ENCODE results near the gene KDM2B.
A peak's percentile ranks its signal among the peaks of the same experiment; 100 is the strongest.

Gene KDM2B

DNA sequence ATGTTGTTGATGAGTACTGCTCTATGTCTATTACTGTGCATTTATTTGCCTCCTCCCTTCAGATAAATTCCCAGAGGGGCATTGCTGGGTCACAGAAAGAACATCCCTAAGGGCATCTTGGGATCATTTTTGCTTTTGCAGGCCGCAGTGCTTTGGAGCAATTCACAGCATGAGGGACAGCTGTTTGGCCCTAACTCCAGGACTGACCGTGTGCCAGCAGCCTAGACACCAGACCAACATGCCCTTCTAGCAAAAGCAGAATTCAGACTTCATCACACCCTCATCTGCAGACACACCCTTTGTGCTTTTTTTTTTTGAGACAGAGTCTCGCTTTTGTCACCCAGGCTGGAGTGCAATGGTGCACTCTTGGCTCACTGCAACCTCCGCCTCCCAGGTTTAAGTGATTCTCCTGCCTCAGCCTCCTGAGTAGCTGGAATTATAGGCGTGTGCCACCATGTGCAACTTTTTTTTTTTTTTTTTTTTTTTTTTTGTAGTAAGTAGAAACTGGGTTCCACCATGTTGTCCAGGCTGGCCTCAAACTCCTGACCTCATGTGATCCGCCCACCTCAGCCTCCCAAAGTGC, 149.9 kb downstream of the KDM2B start:
- no peak for DNase-seq (ENCODE audit: low read depth)

DNA sequence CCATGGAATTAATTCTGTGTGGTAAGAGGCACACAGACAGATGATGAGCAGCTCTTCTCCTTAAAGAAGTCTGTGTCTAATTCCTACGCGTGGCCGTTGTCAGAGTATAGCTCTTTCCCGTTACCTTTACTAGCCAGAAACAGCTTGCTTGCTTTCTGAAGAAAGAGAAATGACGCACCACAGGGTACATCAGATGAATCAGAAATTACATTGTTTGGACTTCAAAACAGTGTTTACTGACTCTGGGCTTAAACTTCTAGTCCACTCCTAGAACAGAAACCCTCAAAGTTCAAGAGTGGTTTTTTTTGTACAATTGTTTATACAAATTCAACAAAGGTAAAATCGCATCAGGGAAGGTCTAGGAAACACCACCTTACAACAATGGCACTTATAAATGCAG, 151.9 kb downstream of the KDM2B start:
- DNase-seq (ENCODE audit: low read depth), result no peak

DNA sequence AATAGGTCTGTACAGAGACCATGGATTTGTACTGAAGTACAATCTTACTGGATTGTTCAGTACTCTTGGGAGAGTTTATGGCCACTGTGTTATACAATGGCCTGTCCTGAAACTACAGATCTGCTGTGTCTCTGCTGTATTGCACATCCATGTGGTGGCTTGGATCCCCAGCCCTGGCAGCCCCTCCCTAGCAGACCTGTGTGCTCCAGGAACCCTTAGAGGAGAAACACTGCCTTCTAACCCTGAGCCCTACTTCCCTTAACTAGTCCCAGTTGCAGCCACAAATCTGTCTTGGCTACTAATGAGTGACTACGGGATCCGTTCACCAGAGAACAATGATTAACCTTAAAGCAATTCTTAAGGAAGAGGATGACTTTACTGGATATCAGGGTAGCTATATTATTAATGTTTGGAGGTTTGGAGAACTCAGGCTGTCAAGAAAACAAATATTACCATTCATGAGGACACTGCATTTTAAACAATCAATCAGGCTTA, 153.2 kb downstream of the KDM2B start:
- no peak for DNase-seq (ENCODE audit: low read depth)

DNA sequence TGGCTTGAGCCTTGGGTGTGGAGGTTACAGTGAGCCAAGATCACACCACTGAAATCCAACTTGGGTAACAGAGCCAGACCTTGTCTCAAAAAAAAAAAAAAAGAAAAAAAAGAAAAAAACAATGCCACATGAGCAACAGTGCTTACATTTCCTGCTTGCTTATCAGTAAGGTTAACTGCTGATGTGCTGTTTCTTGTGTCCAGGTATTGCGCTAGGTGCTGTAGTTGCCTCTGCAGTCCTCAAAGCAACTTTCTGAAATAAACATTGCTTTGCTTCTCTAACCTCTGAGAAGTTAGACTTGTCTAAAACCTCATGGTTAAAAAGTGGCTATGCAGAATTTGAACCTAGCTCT, 156.2 kb downstream of the KDM2B start:
- DNase-seq (ENCODE audit: low read depth), result no peak

DNA sequence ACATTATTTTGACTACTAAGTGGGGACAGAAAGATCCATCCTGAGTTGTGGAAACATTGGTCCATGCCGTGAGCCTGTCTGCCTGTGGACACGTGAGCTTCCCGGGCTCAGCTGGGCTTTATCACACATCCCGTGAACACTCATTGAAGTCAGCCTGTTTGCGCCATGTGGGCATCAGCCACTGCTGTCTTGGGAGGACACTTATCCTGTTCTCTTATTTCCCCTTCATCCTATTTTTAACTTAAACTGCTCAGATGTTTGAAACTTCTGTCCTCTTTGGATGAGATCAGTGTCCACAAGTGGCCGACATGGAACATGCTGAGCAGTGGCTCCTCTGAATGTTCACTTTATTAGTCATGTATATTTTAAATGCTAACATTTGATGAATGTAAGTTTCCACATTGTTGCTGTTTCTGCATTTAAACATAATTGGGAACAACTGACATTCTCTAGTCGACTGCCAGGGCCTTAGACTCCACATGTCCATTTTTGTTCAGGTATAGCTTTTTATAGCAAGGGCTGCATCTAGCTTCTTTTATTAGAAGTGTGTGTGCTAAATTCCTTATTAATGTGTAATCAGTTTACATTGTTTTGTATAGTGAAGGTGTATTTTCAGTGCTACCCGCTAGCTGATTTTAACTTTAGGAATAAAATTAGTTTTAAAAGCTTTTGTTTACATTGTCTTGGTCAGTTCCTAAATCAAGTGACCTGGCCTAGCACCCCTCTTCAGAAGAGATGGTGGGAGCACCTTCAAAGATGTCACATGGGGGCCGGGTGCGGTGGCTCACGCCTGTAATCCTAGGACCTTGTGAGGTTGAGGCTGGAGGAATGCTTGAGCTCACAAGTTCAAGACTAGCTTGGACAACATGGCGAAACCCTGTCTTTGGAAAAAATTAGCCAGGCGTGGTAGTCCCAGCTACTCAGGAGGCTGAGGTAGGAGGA, 156.9 kb downstream of the KDM2B start:
- DNase-seq (ENCODE audit: low read depth), result no peak

DNA sequence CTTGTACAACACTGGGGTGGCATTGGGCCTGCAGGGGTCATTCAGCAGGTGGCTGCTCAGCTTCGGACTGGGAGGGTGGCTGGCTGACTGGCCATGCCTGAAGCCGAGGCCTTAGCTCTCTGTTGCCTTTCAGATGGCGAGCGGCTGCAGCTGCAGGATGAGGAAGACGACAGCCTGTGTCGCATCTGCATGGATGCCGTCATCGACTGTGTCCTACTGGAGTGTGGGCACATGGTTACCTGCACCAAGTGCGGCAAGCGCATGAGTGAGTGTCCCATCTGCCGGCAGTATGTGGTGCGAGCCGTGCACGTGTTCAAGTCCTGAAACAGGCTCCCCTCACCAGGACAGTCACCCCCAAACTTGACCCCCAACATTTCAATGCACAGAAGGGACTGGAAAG, 157.6 kb downstream of the KDM2B start:
- no peak for DNase-seq (ENCODE audit: low read depth)

DNA sequence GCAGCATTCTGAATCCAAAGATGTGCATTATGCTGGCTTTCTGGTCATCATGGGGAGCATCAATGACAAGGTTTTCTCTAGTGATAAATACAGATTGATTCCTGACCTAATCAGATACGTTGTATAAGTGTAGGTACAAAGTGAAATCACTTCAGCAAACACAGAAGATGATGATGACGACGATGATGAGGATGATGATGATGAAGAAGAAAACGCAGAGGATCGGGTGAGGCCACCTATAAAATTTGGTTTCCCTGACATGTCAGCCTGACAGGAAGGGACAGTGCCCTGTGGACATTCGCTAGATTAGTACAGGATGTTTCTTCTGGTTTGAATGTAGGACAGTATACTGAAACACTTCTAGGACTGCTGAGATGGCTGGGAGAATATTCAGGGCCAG, 160.7 kb downstream of the KDM2B start:
- no peak for DNase-seq (ENCODE audit: low read depth)

DNA sequence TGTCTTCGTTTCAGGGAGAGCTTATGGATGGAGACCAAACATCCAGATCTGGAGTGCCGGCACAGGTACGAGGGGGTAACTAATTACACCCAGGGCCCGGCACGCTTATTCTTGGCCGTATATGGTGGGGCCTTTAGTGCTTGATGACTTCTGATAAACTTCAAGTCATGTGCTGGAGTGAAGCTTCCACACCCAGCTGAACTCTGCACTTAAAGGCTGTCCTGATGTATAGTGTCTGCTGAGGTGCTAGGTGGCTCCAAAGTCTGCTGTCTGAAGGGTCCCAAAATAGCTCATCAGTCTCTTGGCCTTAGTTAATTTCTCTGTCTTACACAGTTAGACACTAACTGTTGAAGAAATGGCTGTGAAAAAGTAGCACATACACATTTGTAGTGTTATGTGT, 163.0 kb downstream of the KDM2B start:
- DNase-seq (ENCODE audit: low read depth), result no peak

DNA sequence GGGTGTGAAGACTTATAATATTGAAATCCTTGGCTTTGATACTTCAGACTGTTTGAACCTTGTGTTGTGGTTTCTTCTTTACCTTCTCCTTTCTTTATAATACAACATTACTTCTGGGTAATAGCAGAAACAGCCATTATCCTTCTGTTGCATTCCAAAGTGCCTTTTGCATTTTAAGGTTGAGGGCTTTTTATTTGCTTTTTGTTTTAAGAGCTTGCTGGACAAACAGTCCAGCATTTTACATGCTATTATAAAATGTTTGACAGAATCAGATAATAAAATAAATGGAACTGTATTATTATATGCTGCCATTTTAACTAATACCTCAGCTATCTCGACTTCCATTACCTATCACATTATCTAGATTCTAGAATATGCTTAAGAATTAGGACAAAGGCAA, 166.9 kb downstream of the KDM2B start:
- DNase-seq (ENCODE audit: low read depth), result no peak

DNA sequence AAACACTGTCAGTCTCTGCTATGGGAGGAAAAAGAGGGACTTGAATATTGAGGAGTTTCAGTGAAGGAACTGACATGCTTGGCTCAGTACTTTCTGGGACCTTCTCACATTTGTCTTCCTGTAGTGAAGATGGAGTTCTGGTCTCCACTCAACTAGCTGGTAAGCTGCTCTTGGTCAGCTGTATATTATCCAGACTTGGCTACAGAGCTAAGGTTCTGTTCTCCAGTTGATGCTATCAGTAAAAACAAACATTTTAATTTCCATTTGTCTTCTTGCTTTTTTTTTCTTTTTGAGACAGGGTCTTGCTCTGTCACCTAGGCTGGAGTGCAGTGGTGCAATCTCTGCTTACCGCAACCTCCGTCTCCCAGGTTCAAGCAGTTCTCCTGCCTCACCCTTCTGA, 175.6 kb downstream of the KDM2B start:
- no peak for DNase-seq (ENCODE audit: low read depth)

DNA sequence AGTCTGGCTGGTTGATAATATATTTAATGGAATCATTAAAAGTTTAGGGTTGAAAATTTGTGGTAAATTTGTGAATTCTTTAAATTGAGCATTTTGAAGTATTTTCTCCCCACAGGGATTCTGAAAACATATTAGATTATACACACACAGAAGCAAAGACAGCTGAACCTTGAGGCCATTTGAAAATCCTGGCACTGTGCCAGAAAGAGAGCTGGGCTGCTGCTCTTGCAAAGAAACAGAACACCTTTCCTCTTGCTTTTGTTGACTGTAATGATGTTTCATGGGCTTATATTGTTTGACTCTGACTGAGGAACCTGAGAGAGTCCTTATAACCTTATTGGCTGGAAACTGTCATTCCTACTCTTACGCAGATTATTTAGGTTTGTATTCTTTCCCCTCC, 176.1 kb downstream of the KDM2B start:
- DNase-seq (ENCODE audit: low read depth), result no peak

DNA sequence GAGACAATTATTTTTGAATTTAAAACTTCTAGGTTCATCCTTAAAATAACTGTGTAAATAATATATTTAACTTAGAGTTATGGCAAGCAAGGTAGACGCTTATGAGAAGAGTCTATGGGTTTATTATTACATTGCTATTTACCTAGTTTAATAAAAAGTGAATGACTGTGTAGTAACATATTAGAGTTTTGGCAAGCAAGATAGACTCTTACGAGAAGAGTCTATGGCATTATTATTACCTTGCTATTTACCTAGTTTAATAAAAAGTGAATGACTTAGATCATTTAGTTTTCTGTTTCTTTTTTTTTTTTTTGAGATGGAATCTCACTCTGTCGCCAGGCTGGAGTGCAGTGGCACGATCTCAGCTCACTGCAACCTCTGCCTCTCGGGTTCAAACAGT, 177.1 kb downstream of the KDM2B start:
- DNase-seq (ENCODE audit: low read depth), result no peak

DNA sequence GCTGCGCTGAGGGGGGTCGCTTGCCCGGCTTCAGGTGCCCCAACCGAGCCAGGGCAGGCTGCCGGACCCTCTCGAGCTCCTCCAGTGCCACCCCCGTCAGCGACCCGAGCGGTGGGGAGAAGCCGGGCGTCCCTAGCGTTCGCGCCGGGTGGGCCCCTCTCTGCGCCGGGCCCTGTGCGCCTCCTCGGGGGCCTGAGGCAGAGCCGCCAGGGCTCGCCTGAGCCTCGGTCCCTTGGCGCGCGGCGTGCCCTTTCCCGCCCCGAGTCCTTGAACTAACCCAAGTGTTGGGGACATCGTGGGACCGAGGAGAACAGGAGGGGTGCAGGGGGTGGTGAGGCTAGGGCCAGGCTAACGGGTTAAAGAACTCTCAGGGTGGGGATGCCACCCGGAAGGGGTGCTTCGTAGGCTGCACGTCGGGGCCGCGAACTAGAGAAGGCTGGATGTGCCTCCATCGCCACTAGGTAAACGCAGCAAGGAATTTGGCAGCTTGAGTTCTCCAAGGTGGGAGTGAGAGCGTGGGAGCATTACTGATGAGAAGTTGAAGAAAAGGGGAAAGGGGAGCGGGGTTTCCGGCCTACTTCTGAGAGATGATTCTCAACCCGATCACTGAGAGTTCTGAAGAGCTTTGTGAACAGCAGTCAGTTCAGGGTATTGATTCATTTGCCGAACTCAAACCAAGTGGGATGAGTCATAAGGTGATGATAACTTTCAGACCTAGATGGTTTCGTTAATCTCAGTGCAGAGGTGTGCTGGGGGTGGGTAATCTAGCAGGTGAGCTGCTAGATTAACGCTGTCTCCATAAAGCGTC, 180.3 kb downstream of the KDM2B start:
- DNase-seq (ENCODE audit: low read depth), result peak; percentile 36

DNA sequence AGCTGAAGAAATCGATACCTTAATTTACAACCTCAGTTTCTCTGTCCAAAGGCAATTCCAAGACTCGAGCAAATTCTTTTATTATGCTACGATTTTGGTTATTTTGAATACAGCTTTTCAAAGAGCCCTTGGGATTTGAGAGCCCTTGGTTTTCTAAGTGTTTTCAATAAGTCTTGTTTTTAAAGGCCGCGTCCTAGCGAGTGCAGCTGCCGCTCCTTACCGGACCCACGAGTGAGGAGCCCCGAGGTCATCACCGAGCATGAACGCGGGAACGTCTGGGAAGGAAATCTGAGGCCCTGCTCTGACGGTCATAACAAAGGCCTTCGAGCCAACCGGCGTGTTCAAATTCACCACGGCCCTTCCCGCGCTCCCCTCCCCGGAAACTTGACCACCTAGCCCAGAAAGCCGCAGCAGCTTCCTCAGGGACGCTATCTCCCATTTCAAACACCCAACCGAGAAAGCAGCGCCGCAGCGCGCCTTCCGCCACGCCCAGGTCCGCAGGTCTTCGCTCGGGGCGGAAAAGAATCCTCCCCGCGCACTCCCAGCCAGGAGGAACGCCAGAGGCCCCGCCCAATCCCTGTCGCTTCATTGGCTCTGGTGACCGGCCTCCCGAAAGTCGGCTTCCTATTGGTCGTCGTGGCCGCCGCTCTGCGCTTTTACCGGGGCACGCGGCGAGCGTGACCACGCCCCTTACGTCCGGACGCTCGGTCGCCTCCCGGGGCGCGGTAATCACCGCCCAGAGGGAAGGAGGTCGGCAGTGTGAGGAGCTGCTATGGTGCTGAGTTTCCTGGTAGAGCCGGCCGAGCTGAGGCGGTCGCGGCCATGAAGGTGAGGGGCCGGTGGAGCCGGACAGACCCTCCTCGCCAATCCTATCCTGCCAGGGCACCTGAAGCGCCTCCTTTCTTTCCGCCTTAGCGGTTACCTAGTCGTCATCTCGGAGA, 181.2 kb downstream of the KDM2B start, which contains the start of gene RNF34:
Gene RNF34 (plus strand): TSS at position 728 of the 941 bp plus-strand sequence. CDS start 95 bp downstream, at position 823.
- peak; percentile 95 for DNase-seq (ENCODE audit: low read depth)

DNA sequence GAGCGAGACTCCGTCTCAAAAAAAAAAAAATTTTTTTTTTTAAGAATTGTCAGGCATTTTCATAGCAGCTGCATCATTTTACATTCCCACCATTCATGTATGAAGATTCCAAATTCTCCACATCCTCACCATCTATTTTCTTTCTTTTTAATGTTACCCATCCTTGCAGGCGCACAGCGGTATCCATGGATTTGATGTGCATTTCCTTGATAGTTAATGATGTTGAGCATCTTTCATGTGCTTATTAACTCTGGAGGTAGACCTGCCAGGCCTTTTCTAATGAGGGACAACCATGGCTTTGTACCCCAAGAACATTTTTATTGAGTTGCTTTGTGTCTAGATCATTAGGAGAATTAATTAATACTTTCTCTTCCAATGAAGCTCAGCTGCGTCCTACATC, 182.5 kb downstream of the KDM2B start:
- no peak for DNase-seq (ENCODE audit: low read depth)

DNA sequence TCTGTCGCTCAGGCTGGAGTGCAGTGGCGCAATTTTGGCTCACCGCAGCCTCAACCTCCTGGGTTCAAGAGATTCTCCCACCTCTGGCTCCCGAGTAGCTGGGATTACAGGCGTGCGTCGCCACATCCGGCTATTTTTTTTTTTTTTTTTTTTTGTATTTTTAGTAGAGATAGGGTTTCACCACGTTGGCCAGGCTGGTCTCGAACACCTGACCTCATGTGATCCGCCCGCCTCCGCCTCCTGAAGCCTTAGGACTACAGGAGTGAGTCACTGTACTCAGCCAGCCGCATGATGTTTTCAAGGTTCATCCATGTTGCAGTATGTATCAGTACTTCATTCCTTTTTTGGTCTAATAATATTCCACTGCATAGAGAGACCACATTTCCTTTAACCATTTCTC, 183.3 kb downstream of the KDM2B start:
- no peak for DNase-seq (ENCODE audit: low read depth)

DNA sequence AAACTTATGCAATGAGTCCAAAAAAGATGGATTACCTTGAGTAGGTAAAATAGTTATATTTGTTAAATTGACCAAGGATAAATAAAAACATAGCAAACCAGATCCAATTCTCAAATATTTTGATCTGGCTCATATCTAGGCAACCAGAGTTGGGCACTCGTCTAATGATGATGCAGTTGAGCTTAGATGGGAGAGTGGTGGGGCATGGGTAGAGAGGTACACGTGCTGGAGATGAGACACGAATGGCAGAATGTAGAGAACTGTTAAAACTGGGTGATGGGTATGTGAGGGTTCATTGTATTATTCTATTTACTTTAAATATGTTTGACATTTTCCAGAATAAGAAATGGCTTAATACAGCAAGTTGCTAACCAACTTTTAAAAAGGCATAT, 188.5 kb downstream of the KDM2B start:
- no peak for DNase-seq (ENCODE audit: low read depth)

DNA sequence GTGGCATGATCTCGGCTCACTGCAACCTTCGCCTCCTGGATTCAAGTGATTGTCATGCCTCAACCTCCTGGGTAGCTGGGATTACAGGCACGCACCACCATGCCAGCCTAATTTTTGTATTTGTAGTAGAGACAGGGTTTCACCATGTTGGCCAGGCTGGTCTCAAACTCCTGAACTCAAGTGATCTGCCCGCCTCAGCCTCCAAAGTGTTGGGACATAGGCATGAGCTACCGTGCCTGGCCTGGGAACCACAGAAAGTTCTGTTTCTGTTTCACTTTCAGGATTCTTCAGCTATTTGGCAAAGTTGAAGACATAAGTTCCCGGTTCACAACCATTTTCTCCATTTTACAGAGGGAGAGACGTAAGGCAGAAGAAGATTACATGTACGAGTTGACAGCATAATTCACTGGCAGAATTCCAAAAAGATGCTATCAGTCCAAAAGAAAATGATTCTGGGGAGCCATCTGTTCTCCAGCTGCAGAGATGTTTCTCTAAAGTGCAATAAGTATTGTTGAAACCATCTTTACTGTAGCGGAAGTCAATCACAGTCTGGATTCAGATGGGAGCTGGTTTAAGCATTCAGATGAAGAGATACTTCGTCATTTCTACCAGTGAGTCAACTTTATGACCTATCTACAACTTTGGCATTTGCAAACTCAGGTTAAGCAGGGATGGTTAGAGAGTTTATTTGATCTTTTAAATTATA, 189.1 kb downstream of the KDM2B start:
- no peak for DNase-seq (ENCODE audit: low read depth)

DNA sequence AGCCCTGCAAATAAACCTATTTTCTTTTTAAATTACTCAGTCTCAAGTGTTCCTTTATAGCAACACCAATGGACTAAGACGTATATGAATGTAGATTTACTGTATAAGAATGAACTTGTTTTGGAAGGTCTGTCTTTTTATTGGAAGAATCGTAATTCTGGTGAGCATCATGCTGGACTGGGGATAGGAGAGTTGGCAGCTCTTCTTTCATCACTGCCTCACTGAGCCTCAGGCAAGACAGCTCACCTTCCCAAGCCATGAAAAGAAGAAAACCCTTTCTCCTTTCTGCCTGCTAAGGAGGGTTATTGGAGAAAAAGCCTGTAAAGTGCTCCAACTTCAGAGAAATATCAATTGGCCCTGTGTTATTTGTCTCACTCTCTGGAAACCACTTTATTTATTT, 190.0 kb downstream of the KDM2B start:
- DNase-seq (ENCODE audit: low read depth), result no peak

DNA sequence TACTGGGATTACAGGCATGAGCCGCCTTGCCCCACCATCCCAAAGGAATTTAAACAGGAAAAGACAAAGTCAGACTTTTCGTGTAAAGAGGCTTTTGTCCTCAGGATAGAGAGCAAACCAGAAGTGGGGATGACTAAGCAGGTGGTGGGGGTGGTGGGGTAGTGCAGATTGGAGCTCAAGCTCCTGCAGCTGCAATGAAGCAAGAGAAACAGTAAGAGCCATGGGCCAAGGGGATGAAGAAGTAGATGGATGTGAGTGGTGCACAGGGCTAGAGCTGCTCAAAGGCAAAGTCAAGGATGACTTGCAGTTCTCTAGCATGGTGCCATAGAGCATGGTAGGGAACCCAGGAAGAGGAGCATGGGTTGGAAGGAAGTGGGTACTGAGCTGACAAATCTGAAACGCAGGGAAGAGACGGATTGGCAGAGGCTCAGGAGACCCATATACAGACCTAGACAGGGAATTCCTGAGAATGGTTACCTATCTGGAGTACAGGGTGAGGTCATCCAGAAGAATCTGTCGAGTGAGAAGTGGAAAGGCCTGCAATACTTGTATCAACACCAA, 192.3 kb downstream of the KDM2B start:
- no peak for DNase-seq (ENCODE audit: low read depth)
